ENCODE measurements around the gene TMEM185A. TPM values are rescaled to one million over a fixed set of nuclear protein-coding genes. Genes with fewer than 3 reads are reported as not detected.

TMEM185A gene
- total RNA-seq, 1 donor from 2014 or later: 32.5 TPM

- no peaks in the 10 kb centered on the region for H3K36me3 ChIP-seq (ENCODE audit: insufficient read depth, low read length)
- H3K27ac ChIP-seq (ENCODE audit: low read depth, low read length): no peak overlapping the region
- Mint-ChIP-seq H3K36me3 (ENCODE audit: low read depth, unreplicated experiment) (no peaks in the 10 kb centered on the region), H3K27ac (ENCODE audit: unreplicated experiment) (no peak overlapping the region), H3K9me3 (ENCODE audit: unreplicated experiment) (no peaks in the 10 kb centered on the region), H3K27me3 (ENCODE audit: low read depth, unreplicated experiment) (no peaks in the 10 kb centered on the region), H3K4me1 (ENCODE audit: low read depth, unreplicated experiment) (peaks cover 12% of the 10 kb centered on the region), H3K4me3 (ENCODE audit: unreplicated experiment) (no peak overlapping the region)
- no peak for FAIRE-seq
- no peak overlapping the region for H2AFZ ChIP-seq (ENCODE audit: low read depth, low read length)
- no peak for DNase-seq (ENCODE audit: low read depth)
- no peaks in the 10 kb centered on the region for H3K79me2 ChIP-seq (ENCODE audit: insufficient read depth, low read length)
- TF ChIP-seq, protein P1, sequence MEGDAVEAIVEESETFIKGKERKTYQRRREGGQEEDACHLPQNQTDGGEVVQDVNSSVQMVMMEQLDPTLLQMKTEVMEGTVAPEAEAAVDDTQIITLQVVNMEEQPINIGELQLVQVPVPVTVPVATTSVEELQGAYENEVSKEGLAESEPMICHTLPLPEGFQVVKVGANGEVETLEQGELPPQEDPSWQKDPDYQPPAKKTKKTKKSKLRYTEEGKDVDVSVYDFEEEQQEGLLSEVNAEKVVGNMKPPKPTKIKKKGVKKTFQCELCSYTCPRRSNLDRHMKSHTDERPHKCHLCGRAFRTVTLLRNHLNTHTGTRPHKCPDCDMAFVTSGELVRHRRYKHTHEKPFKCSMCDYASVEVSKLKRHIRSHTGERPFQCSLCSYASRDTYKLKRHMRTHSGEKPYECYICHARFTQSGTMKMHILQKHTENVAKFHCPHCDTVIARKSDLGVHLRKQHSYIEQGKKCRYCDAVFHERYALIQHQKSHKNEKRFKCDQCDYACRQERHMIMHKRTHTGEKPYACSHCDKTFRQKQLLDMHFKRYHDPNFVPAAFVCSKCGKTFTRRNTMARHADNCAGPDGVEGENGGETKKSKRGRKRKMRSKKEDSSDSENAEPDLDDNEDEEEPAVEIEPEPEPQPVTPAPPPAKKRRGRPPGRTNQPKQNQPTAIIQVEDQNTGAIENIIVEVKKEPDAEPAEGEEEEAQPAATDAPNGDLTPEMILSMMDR (IDR thresholded peaks at IDR 0.05; ENCODE audit: insufficient read depth, low read depth, low read length): no peak
- TF ChIP-seq EZH2 (IDR thresholded peaks at IDR 0.05; ENCODE audit: insufficient read depth, low read length): no peak
- H3K9ac ChIP-seq (ENCODE audit: low read length): no peak overlapping the region
- no peaks in the 10 kb centered on the region for H3K9me3 ChIP-seq (ENCODE audit: insufficient read depth, low read depth, low read length)
- H3K4me3 ChIP-seq (ENCODE audit: insufficient read depth, low read depth, low read length): no peak overlapping the region
- no peaks in the 10 kb centered on the region for H4K20me1 ChIP-seq (ENCODE audit: insufficient read depth, low read length)
- peaks cover 3% of the 10 kb centered on the region for H3K4me1 ChIP-seq (ENCODE audit: insufficient read depth, low read length)
- H3K4me2 ChIP-seq (ENCODE audit: low read length): no peak overlapping the region
- no peaks in the 10 kb centered on the region for H3K27me3 ChIP-seq (ENCODE audit: insufficient read depth, low read length)
Measured at GRCh38 chrX:149639568-149639967, 8.0 kb upstream of the TMEM185A start.

DNA sequence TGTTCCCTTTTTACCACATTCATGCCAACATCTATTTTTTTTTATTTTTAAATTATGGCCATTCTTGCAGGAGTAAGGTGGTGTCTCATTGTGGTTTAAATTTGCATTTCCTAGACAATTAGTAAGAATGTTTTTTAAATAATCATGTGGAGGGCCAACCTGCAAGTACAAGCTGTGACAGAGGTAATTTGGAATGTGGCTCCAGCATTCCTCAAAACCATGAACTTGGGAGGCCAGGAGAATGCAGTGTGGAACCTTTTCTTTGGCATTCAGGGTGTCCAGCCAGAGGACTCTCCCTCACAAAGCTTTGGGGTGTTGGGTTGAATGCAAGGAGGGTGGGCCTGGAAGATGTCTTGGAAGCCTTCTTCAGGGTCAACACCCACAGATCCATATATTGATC lies 7.3 kb upstream of the TMEM185A start:
- FAIRE-seq: no peak

DNA sequence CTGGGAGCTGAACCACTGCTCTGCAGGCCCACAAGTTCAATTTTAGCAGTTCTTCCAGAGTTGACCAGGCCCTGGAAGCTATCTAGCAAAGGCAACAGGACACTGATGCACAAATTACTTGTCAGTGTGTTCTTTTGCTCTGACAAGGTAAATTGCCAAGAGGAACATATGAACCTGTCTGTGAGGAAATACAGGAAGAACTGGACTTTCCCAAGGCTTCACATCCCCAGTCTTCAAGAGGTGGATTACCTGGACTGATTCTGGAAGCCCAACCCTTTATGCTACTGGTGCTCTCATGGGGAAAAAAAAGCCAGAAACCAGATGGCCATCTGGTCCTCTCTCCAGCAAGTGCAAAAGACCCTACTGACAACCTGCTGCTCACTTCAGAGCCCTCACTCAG lies 1.9 kb upstream of the TMEM185A start:
- H3K27ac ChIP-seq (ENCODE audit: low read depth, low read length): no peak overlapping the region

More for the DNA sequence above, 7.3 kb upstream of the TMEM185A start:
- Histone ChIP-seq H3K4me3 (ENCODE audit: insufficient read depth, low read depth, low read length) (no peak overlapping the region), H3K27ac (ENCODE audit: low read depth, low read length) (no peak overlapping the region), H3K36me3 (ENCODE audit: insufficient read depth, low read length) (no peaks in the 10 kb centered on the region), H3K9me3 (ENCODE audit: insufficient read depth, low read depth, low read length) (no peaks in the 10 kb centered on the region), H3K79me2 (ENCODE audit: insufficient read depth, low read length) (no peaks in the 10 kb centered on the region), H3K4me1 (ENCODE audit: insufficient read depth, low read length) (peaks cover 3% of the 10 kb centered on the region), H3K4me2 (ENCODE audit: low read length) (no peak overlapping the region), H2AFZ (ENCODE audit: low read depth, low read length) (no peak overlapping the region), H4K20me1 (ENCODE audit: insufficient read depth, low read length) (no peaks in the 10 kb centered on the region), H3K9ac (ENCODE audit: low read length) (no peak overlapping the region), H3K27me3 (ENCODE audit: insufficient read depth, low read length) (no peaks in the 10 kb centered on the region)
- Mint-ChIP-seq H3K9me3 (ENCODE audit: unreplicated experiment) (no peaks in the 10 kb centered on the region), H3K4me1 (ENCODE audit: low read depth, unreplicated experiment) (peaks cover 12% of the 10 kb centered on the region), H3K27ac (ENCODE audit: unreplicated experiment) (no peak overlapping the region), H3K4me3 (ENCODE audit: unreplicated experiment) (peak overlapping the region; percentile 7), H3K27me3 (ENCODE audit: low read depth, unreplicated experiment) (no peaks in the 10 kb centered on the region), H3K36me3 (ENCODE audit: low read depth, unreplicated experiment) (no peaks in the 10 kb centered on the region)
- TF ChIP-seq, protein P1 (IDR thresholded peaks at IDR 0.05; ENCODE audit: insufficient read depth, low read depth, low read length): no peak
- no peak for TF ChIP-seq EZH2 (IDR thresholded peaks at IDR 0.05; ENCODE audit: insufficient read depth, low read length)
- DNase-seq (ENCODE audit: low read depth): peak; percentile 77

More for the DNA sequence above, 1.9 kb upstream of the TMEM185A start:
- H3K4me3 ChIP-seq (ENCODE audit: insufficient read depth, low read depth, low read length): no peak overlapping the region
- no peaks in the 10 kb centered on the region for H3K9me3 ChIP-seq (ENCODE audit: insufficient read depth, low read depth, low read length)
- Mint-ChIP-seq H3K4me3 (ENCODE audit: unreplicated experiment) (no peak overlapping the region), H3K9me3 (ENCODE audit: unreplicated experiment) (no peaks in the 10 kb centered on the region), H3K36me3 (ENCODE audit: low read depth, unreplicated experiment) (peaks cover 2% of the 10 kb centered on the region), H3K27me3 (ENCODE audit: low read depth, unreplicated experiment) (peaks cover 8% of the 10 kb centered on the region), H3K4me1 (ENCODE audit: low read depth, unreplicated experiment) (peaks cover 12% of the 10 kb centered on the region), H3K27ac (ENCODE audit: unreplicated experiment) (no peak overlapping the region)
- H3K4me2 ChIP-seq (ENCODE audit: low read length): no peak overlapping the region
- peaks cover 21% of the 10 kb centered on the region for H3K79me2 ChIP-seq (ENCODE audit: insufficient read depth, low read length)
- FAIRE-seq (peak; percentile 20), DNase-seq (ENCODE audit: low read depth) (no peak)
- no peak overlapping the region for H2AFZ ChIP-seq (ENCODE audit: low read depth, low read length)
- H3K9ac ChIP-seq (ENCODE audit: low read length): no peak overlapping the region
- H3K36me3 ChIP-seq (ENCODE audit: insufficient read depth, low read length): no peaks in the 10 kb centered on the region
- H3K4me1 ChIP-seq (ENCODE audit: insufficient read depth, low read length): peaks cover 9% of the 10 kb centered on the region
- H3K27me3 ChIP-seq (ENCODE audit: insufficient read depth, low read length): no peaks in the 10 kb centered on the region
- TF ChIP-seq, protein P1 (IDR thresholded peaks at IDR 0.05; ENCODE audit: insufficient read depth, low read depth, low read length): no peak
- no peak for TF ChIP-seq EZH2 (IDR thresholded peaks at IDR 0.05; ENCODE audit: insufficient read depth, low read length)
- H4K20me1 ChIP-seq (ENCODE audit: insufficient read depth, low read length): peaks cover 23% of the 10 kb centered on the region
